Activated B cell treated with CpG ODN at 0.5 μM for 24 hours (primary cell): ENCODE measurements around the gene NTHL1. TPM values are rescaled to one million over a fixed set of nuclear protein-coding genes. Genes with fewer than 3 reads are reported as not detected.

Source experiments
- ATAC-seq: fragments of 200-7000 bp; cut with Tn5 transposase; one replicate; pipeline ENCODE4 v1.10.0; 2021; ENCODE audit warnings: low read depth, mild to moderate bottlenecking, moderate library complexity
- CTCF ChIA-PET: fragments of 350-600 bp; sonication (Branson Sonifier 250); formaldehyde crosslinking; loops from one replicate; lab custom pipeline; 2021; ENCODE audit warnings: antibody characterized with exemption; lab: Charles Lee
- POLR2A ChIA-PET: fragments of 350-600 bp; sonication (Branson Sonifier 250); formaldehyde crosslinking; loops from one replicate; lab custom pipeline; 2021; ENCODE audit warnings: antibody characterized with exemption; lab: Charles Lee
- DNase-seq: peaks from one replicate; pipeline ENCODE4 v3.0.0; 2022
- H3K27ac Mint-ChIP-seq: one replicate; pipeline ENCODE4 v1.8.0; 2020; ENCODE audit warnings: mixed read lengths
- H3K27me3 Mint-ChIP-seq: one replicate; pipeline ENCODE4 v1.8.0; 2021; ENCODE audit warnings: mixed read lengths
- H3K36me3 Mint-ChIP-seq: one replicate; pipeline ENCODE4 v1.8.0; 2021; ENCODE audit warnings: low read depth, mixed read lengths
- H3K4me1 Mint-ChIP-seq: one replicate; pipeline ENCODE4 v1.8.0; 2021; ENCODE audit warnings: mixed read lengths
- H3K4me3 Mint-ChIP-seq: one replicate; pipeline ENCODE4 v1.8.0; 2020; ENCODE audit warnings: mild to moderate bottlenecking, mixed read lengths
- H3K9me3 Mint-ChIP-seq: one replicate; pipeline ENCODE4 v1.8.0; 2020; ENCODE audit warnings: mixed read lengths
- CTCF ChIP-seq: fragments of 200-600 bp; IDR thresholded peaks from one replicate; pipeline ENCODE4 v1.8.0; 2022; ENCODE audit warnings: antibody characterized with exemption, mild to moderate bottlenecking
- intact Hi-C: fragments of 100-400 bp; cut with micrococcal nuclease; formaldehyde crosslinking; loops from one replicate; pipeline ENCODE4 v1.15.1; 2024
- total RNA-seq: library from RNA; stranded (reverse); gene quantifications from 2 replicates; pipeline ENCODE4 v1.2.3, GENCODE V29; 2022

The NTHL1 gene
- total RNA-seq, 1 donor from 2014 or later = 10.5 TPM

- ATAC-seq = no peak
- Mint-ChIP-seq H3K36me3 (peaks cover 13% of the 10 kb centered on the region), H3K9me3 (no peaks in the 10 kb centered on the region), H3K4me1 (peaks cover 29% of the 10 kb centered on the region), H3K4me3 (no peak overlapping the region), H3K27me3 (no peaks in the 10 kb centered on the region), H3K27ac (no peak overlapping the region)
- no peak for DNase-seq
- no peak for TF ChIP-seq CTCF
- POLR2A ChIA-PET = interaction anchor here (0.5 to 21.9 kb wide), 19 partner anchors 8 to 1471 kb away, joined by 3 to 351 read pairs (median 10); partner anchors contain the start of genes FAHD1, FLYWCH2, GFER and MAPK8IP3
- CTCF ChIA-PET = interaction anchor here (1.3 to 1.7 kb wide), 2 partner anchors 11 to 28 kb away, joined by 3 to 7 read pairs; partner anchors contain the start of gene RPS2
- intact Hi-C loops = loop anchor here (1.0 to 5.0 kb wide), 7 partner anchors 9 to 381 kb away; partner anchors contain the start of genes CRAMP1, GFER, IFT140 and MSRB1
These were observed 54.8 kb downstream of the NTHL1 start for GRCh38 chr16:1992704-1993317.

GRCh38 chr16:1991948-1992703 is 55.5 kb downstream of the NTHL1 start:
- ATAC-seq = peak; percentile 79
- CTCF ChIA-PET = interaction anchor here (1.1 to 1.3 kb wide), 2 partner anchors 13 to 27 kb away, joined by 3 read pairs; partner anchors contain the start of gene RPS2
- Mint-ChIP-seq H3K4me3 (peak overlapping the region; percentile 82), H3K27me3 (no peaks in the 10 kb centered on the region), H3K9me3 (no peaks in the 10 kb centered on the region), H3K36me3 (peaks cover 8% of the 10 kb centered on the region), H3K27ac (peak overlapping the region; percentile 88), H3K4me1 (peaks cover 29% of the 10 kb centered on the region)
- peak; percentile 95 for DNase-seq
- TF ChIP-seq CTCF = no peak
- intact Hi-C loops = loop anchor here (1.0 to 5.0 kb wide), 7 partner anchors 8 to 380 kb away; partner anchors contain the start of genes CRAMP1, GFER, IFT140 and MSRB1
- POLR2A ChIA-PET = interaction anchor here (0.6 to 21.9 kb wide), 22 partner anchors 9 to 891 kb away, joined by 3 to 351 read pairs (median 8); partner anchors contain the start of genes FAHD1, FLYWCH2, GFER and MAPK8IP3

- Mint-ChIP-seq H3K9me3 (no peaks in the 10 kb centered on the region), H3K27me3 (no peaks in the 10 kb centered on the region), H3K36me3 (peaks cover 8% of the 10 kb centered on the region), H3K4me1 (peaks cover 29% of the 10 kb centered on the region), H3K27ac (peak overlapping the region; percentile 88), H3K4me3 (peak overlapping the region; percentile 82)
- ChIA-PET POLR2A (interaction anchor here (0.6 to 21.9 kb wide), 24 partner anchors 8 to 891 kb away, joined by 3 to 351 read pairs (median 5); partner anchors contain the start of genes EME2, FAHD1, FLYWCH2 and GFER), CTCF (interaction anchor here (0.9 to 1.3 kb wide), 3 partner anchors 13 to 149 kb away, joined by 3 read pairs; partner anchors contain the start of gene RPS2)
- DNase-seq (no peak), ATAC-seq (no peak)
- no peak for TF ChIP-seq CTCF
- intact Hi-C loops = loop anchor here (5.0 kb wide), 1 partner anchor 379 kb away; the partner anchor contains the start of genes CRAMP1 and IFT140
These were observed 56.1 kb downstream of the NTHL1 start for GRCh38 chr16:1991588-1991947.

DNA sequence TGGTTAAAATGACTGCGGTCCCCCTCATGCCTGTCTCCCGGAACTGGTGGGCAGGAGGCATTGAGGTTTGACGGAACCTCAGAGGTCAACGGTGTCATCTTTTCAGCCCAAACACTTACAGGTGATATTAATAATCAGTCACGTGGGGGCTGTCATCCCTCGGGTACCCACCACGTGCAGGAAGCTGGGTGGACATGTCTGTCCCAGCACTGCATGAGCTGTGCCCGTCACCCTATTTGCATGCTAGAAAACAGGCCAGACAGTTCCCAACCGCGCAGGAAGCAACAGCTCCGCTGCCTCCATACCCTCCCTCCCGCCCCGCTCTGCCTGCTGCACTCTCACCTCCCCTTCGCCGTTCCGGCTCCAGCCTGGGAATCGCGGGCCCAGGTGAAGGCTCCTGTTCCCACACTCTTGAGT is 56.5 kb downstream of the NTHL1 start:
- ChIA-PET CTCF (interaction anchor here (0.9 to 1.1 kb wide), 2 partner anchors 14 to 149 kb away, joined by 3 read pairs; no protein-coding TSS in a partner anchor), POLR2A (interaction anchor here (0.6 to 21.9 kb wide), 20 partner anchors 10 to 892 kb away, joined by 3 to 351 read pairs (median 4); partner anchors contain the start of genes EME2, FLYWCH2, MLST8 and MRPS34)
- peaks cover 13% of the 10 kb centered on the region for H3K36me3 Mint-ChIP-seq
- intact Hi-C loops = loop anchor here (5.0 kb wide), 1 partner anchor 379 kb away; the partner anchor contains the start of genes CRAMP1 and IFT140
- DNase-seq (peak; percentile 57), ATAC-seq (peak; percentile 54)
- no peak for TF ChIP-seq CTCF
- peaks cover 29% of the 10 kb centered on the region for H3K4me1 Mint-ChIP-seq
- no peaks in the 10 kb centered on the region for H3K27me3 Mint-ChIP-seq
- H3K27ac Mint-ChIP-seq = peak overlapping the region; percentile 88
- H3K4me3 Mint-ChIP-seq = peak overlapping the region; percentile 82
- H3K9me3 Mint-ChIP-seq = no peaks in the 10 kb centered on the region
